ENCODE data around the gene OR10A2.

The OR10A2 gene

GRCh38 chr11:6892400-6892799 lies 29.5 kb downstream of the OR10A2 start, which contains the start of gene OR2D2:
TSS of gene OR2D2 (minus strand) at chr11:6892500. CDS start at chr11:6892500, 0 bp downstream.
- H3F3A ChIP-seq (ENCODE audit: insufficient read depth, low read length), result no peaks in the 10 kb centered on the region
- H3K27me3 ChIP-seq (ENCODE audit: insufficient read depth, low read length), result no peaks in the 10 kb centered on the region

GRCh38 chr11:6894097-6894496 lies 31.2 kb downstream of the OR10A2 start:
- H3K4me2 ChIP-seq (ENCODE audit: low read length), result no peak overlapping the region
- H3K36me3 ChIP-seq (ENCODE audit: insufficient read depth, low read length), result no peaks in the 10 kb centered on the region
- no peaks in the 10 kb centered on the region for H3F3A ChIP-seq (ENCODE audit: insufficient read depth, low read length)
- TF ChIP-seq CTCF (IDR thresholded peaks at IDR 0.05; ENCODE audit: low read length) (no peak), EZH2 (IDR thresholded peaks at IDR 0.05; ENCODE audit: borderline replicate concordance, low read length) (no peak)
- H3K4me1 ChIP-seq (ENCODE audit: insufficient read depth, low read length, severe bottlenecking), result no peaks in the 10 kb centered on the region
- H3K9me2 ChIP-seq (ENCODE audit: low read depth, low read length), result no peaks in the 10 kb centered on the region
- no peak overlapping the region for H3K4me3 ChIP-seq (ENCODE audit: low read depth, low read length, poor library complexity, severe bottlenecking)
- no peaks in the 10 kb centered on the region for H4K20me1 ChIP-seq (ENCODE audit: insufficient read depth, low read length)
- no peak overlapping the region for H2AFZ ChIP-seq (ENCODE audit: low read length)
- H3K9ac ChIP-seq (ENCODE audit: low read length), result no peak overlapping the region
- H3K27ac ChIP-seq (ENCODE audit: low read depth, low read length, poor library complexity, severe bottlenecking), result no peak overlapping the region
- no peaks in the 10 kb centered on the region for H3K27me3 ChIP-seq (ENCODE audit: insufficient read depth, low read length)
- no peaks in the 10 kb centered on the region for H3K9me3 ChIP-seq (ENCODE audit: low read length)
- H3K79me2 ChIP-seq (ENCODE audit: insufficient read depth, low read length), result no peaks in the 10 kb centered on the region

More at GRCh38 chr11:6892400-6892799, 29.5 kb downstream of the OR10A2 start, which contains the start of gene OR2D2:
- Histone ChIP-seq H2AFZ (ENCODE audit: low read length) (no peak within 1 kb of the TSS), H3K4me3 (ENCODE audit: low read depth, low read length, poor library complexity, severe bottlenecking) (no peak within 1 kb of the TSS), H4K20me1 (ENCODE audit: insufficient read depth, low read length) (no peaks in the 10 kb centered on the region), H3K4me1 (ENCODE audit: insufficient read depth, low read length, severe bottlenecking) (no peaks in the 10 kb centered on the region), H3K79me2 (ENCODE audit: insufficient read depth, low read length) (no peaks in the 10 kb centered on the region), H3K9ac (ENCODE audit: low read length) (no peak within 1 kb of the TSS), H3K36me3 (ENCODE audit: insufficient read depth, low read length) (no peaks in the 10 kb centered on the region), H3K9me3 (ENCODE audit: low read length) (no peaks in the 10 kb centered on the region), H3K27ac (ENCODE audit: low read depth, low read length, poor library complexity, severe bottlenecking) (no peak within 1 kb of the TSS), H3K4me2 (ENCODE audit: low read length) (no peak within 1 kb of the TSS), H3K9me2 (ENCODE audit: low read depth, low read length) (no peaks in the 10 kb centered on the region)
- TF ChIP-seq CTCF (IDR thresholded peaks at IDR 0.05; ENCODE audit: low read length), result no peak
- no peak for TF ChIP-seq EZH2 (IDR thresholded peaks at IDR 0.05; ENCODE audit: borderline replicate concordance, low read length)

- no peaks in the 10 kb centered on the region for H3K9me3 ChIP-seq (ENCODE audit: low read length)
- no peaks in the 10 kb centered on the region for H3K4me1 ChIP-seq (ENCODE audit: insufficient read depth, low read length, severe bottlenecking)
- no peaks in the 10 kb centered on the region for H3K27me3 ChIP-seq (ENCODE audit: insufficient read depth, low read length)
- no peak overlapping the region for H3K27ac ChIP-seq (ENCODE audit: low read depth, low read length, poor library complexity, severe bottlenecking)
- TF ChIP-seq CTCF (IDR thresholded peaks at IDR 0.05; ENCODE audit: low read length) (no peak), EZH2 (IDR thresholded peaks at IDR 0.05; ENCODE audit: borderline replicate concordance, low read length) (no peak)
- H3K9me2 ChIP-seq (ENCODE audit: low read depth, low read length), result no peaks in the 10 kb centered on the region
- H3F3A ChIP-seq (ENCODE audit: insufficient read depth, low read length), result no peaks in the 10 kb centered on the region
- H3K4me3 ChIP-seq (ENCODE audit: low read depth, low read length, poor library complexity, severe bottlenecking), result no peak overlapping the region
- H2AFZ ChIP-seq (ENCODE audit: low read length), result no peak overlapping the region
- no peak overlapping the region for H3K4me2 ChIP-seq (ENCODE audit: low read length)
- no peaks in the 10 kb centered on the region for H4K20me1 ChIP-seq (ENCODE audit: insufficient read depth, low read length)
- no peaks in the 10 kb centered on the region for H3K36me3 ChIP-seq (ENCODE audit: insufficient read depth, low read length)
- no peaks in the 10 kb centered on the region for H3K79me2 ChIP-seq (ENCODE audit: insufficient read depth, low read length)
- no peak overlapping the region for H3K9ac ChIP-seq (ENCODE audit: low read length)
These were observed 32.2 kb downstream of the OR10A2 start for GRCh38 chr11:6895010-6895409.

All from OCI-LY1 (cell line).